ENCODE measurements around the gene SMARCB1.

SMARCB1 gene

DNA sequence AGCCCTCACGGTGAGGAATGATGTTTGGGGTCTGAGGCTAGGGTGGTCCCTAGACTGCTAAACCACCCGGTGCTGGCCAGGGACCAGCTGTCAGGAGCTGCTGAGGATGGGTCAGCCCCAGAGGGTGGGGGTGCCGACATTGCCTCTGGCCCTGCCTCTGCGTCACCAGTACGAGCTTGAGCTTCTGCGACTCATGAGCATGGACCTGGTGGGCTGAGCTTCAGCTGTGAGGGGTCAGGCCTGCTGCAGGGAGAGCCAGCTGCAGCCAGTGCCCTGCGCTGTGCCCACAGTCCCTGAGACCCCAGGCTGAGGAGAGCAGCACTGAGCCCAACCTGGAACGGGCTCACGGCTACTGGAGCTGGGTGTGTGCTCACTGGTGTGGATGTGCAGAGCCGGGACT, 45.0 kb downstream of the SMARCB1 start:
- no peak for DNase-seq (ENCODE audit: low read depth)

DNA sequence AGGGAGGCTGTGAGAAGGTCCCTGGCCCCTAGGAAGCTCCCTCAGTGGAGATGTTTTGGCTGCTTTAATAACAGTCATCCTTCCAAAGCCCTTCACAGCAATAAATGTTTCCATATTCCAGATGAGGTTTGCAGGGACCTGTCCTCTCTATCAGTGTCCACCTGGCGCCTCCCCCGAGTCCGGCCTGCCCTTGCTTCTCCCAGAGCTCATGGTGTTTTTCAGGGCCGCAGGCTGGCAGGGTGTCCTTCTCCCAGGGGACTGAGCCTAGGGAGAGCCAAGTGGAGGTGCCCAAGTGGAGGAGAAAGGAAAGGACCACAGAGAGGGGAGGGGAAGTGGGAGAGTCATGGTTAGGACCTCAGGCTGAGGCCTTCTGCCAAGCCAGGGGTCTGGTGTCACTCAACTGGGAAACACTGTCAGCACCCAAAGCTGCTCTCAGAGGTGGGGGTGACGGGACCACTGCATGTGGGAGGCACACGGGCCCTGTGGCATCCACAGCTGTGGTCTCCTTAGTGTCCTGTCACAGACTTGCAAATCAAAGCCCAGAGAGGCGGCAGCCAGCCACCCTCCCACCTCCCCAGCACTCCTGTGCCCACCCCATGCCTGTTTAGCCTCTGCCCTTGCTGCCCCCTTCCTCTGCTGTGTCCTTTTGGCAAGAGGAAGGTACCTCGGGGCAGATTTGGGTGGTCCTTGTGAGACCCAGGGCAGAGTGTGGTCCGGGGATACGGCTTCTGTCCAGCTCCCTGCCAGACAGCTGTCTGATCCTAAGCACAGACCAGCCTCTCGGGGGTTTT, 45.7 kb downstream of the SMARCB1 start:
- DNase-seq (ENCODE audit: low read depth): no peak

DNA sequence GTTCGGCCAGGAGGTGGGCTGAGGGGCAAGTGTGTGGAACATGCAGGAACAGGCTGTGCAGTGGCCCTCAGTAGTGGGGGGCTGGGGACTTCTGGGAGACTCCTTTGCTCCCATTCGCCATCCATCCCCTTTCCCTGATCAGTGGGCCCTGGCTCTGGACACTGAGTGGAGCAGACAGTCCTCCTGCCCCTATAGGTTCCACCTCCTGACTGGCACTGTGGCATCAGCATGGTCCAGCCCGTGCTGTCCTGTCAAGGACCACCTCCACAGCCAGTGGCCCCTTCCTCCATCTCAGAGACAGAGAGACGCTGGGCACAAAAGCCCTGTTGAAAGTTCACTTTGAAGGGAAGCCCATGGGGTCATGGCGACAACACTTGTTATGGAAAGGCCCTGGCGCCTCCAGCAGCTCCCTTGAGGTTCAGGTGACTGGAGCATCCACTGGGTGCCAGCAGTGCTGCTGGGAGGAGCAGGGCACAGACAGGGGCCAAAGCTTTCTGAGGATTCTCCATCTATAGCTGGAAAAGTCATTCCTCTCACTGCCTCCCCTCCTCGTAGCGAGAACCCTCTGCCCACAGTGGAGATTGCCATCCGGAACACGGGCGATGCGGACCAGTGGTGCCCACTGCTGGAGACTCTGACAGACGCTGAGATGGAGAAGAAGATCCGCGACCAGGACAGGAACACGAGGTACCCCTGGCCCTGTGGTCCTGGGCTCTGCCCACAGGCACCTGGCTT, 46.4 kb downstream of the SMARCB1 start:
- DNase-seq (ENCODE audit: low read depth): no peak

DNA sequence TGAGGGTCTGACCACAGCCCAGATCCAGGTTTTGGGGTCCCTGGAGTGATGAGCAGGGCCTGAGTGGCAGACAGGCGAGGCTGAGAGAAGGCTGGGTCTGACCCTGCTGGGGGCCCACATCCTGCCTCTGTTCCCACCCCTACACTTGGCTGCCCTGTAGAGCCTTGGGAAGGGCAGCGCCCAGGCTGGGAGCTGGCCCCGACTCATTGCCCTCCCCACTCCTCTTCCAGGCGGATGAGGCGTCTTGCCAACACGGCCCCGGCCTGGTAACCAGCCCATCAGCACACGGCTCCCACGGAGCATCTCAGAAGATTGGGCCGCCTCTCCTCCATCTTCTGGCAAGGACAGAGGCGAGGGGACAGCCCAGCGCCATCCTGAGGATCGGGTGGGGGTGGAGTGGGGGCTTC, 47.1 kb downstream of the SMARCB1 start:
- no peak for DNase-seq (ENCODE audit: low read depth)

DNA sequence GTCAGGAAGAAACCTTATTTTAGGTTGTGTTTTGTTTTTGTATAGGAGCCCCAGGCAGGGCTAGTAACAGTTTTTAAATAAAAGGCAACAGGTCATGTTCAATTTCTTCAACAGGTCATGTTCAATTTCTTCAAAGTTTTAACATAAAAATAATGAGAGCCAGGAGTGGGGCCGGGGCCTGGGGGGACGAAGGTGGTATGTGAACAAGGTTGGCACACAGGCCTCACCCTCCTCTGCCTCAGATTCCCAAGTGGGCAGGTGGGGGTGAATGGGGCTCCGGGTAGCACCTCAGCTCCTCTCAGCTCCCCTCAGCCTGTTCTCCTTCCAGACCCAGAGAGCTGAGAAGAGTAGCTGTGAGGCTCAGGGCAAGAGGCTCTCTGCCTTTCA, 47.6 kb downstream of the SMARCB1 start:
- DNase-seq (ENCODE audit: low read depth): no peak

DNA sequence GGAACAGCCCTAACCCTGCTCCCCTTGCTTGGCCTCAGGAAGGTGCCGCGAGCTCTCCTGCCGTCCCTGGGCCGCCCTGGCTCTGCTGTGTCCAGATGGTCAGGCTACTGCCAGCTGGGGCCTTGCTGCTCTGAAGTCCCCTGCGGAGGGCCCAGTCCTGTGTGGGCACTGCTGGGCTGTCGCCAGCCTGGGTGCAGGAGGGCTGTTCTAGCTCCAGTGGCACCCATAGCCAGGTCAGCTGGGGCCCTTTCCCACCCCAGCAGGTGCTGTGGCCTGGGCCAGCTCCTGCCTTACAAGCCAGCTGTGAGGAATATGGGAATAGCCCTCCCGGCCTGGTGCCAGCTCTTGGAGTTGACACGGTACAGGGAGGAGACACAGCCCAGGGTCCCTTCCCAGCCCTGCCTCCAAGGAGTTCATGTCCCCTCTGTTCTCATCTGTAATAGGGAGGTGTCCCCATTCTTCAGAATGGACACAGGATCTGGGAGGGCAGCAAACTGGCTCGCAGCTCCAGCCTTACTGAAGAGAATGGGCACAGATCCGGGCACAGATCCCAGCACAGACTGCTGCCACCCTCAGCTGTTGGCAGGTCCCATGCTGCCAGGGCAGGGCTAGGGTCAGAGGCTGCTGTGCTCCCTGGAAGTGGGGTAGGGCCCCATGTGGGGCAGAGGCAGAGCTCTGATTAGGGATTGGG, 48.2 kb downstream of the SMARCB1 start:
- DNase-seq (ENCODE audit: low read depth): no peak

DNA sequence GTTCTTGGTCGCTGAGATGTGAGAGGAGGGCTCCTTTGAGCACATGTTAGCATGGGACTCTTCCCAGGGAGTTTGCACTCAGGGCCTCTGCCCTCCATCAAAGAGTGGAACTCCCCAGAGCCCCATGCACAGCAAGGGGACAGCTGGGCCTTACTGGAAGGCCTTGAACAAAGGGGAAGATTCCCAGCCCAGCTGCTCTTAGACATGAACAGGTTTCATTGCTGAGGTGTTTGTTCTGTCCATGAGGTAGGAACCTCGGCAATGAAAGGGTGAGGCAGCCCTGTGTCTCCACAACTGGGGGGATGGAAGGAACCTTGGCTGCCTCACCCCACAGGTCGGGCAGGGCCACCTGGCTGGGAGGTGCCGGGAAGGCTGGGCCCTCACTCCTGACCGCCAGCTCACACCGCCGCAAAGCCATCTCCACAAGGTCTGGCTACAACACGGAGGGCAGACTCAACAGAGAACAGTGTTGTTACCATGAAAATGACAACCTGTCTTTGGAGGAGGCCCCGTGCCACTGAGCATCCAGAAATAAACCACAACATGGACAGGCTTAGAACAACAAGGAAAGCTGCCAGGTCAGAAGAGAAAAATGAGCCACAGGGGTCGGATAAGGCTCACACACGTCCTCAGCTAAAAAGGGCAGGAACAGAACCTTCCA, 48.8 kb downstream of the SMARCB1 start:
- DNase-seq (ENCODE audit: low read depth): no peak

DNA sequence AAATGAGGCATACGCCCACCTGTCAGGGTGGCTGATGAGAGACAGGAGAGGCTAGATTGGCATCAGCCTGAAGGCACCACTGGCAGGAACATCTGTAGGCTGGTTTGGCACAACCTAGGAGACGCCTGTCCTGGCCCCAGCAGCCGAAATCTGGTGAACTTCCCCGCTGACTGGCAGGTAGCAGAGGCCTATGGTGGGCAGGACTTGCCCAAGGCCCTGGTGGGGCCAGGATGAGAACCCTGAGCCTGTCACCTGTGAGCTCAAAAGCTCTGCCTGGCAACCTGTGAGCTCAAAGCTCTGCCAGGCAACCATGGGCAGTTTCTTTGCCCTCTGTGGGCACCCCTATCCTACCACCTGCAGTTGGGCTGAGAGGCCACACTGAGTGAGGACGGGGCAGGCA, 49.5 kb downstream of the SMARCB1 start:
- no peak for DNase-seq (ENCODE audit: low read depth)

DNA sequence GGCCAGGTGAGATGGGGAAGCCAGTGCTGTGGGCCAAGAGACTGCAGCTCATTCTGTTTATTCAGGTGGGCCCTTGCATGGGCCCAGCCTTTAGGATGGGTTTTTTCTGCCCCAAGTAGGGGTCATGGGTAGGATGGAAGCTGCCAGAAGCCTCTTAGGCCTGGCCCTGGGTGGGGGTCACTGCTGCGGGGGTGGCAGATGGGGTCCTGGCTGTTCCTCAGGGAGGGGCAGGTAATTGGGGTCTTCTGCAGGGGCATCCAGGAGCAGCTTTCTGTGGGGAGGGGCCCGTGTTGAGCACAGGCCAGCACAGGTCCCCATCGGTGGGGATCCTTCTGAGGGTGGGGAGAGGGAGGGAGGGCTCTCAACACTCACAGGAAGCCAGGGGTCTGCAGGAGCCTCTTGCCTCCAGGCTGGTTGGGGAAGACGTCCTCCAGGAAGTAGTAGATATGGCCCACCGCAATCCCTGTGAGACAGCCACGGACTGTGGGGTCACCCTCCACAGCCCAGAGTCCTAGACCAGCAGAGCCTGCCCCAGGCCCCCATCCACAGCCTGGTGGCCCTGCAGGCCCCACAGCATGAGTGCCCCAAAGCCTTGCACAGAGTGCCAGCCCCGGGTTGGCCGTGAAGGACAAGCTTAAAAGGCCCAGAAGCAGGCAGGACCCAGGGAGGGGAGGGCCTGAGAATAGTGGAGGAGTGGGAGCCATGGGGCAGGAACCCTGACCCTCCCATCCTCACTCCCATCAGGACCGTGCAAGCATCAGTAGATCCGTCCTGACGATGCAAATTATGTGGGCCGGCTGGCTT, 50.1 kb downstream of the SMARCB1 start:
- no peak for DNase-seq (ENCODE audit: low read depth)

DNA sequence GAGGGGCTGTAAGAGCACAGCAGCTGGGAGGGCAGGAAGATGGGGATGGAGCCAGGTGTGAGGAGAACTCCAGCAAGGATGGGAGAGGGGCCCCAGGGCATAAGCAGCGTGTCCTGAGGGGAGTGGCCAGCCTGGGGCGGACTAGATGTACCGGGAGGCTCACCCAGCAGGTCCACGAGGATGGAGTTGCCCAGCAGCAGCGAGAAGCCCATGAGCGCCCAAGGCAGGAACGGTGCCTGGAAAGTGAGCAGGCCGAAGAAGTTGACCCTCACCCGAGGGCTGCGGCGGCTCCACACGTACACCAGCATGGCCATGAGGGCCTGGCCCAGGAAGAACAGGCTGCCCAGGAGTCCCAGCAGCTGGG, 50.7 kb downstream of the SMARCB1 start:
- DNase-seq (ENCODE audit: low read depth): no peak

DNA sequence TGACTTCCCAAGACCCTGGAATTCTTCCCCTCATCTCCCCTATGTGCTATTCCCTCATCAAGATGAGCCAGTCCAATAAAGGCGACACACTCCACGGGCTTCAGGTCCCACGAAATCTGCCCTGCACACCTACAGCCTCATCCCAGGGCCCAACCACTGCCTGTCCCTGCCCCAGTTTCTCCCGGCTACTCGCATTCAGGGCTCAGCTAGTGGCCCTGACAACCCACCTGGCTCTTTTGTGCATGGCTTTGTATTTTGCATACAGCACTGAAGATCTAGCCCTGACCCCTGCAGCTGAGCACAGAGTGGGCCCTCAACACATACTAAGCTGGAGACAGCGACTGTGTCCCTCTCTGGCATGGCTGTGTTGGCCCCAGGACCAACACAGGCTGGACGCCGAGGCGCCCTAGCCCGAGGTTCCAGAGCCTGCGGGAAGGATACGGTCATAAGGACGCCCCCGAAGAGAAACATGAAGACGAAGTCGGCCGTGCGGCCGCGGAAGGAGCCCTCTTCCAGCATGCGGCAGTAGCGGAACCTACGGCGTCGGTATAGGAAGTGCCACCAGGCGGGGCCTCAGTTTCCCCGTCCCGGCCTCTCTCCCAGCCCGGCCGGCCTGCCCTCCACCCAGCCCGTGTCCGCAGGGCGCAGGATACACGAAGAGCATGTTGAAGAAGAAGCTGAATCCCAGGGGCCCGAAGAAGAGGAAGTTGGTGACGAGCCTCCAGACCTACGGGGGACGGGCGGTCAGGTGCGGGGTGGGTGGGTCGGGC, 51.3 kb downstream of the SMARCB1 start:
- peak; percentile 7 for DNase-seq (ENCODE audit: low read depth)

DNA sequence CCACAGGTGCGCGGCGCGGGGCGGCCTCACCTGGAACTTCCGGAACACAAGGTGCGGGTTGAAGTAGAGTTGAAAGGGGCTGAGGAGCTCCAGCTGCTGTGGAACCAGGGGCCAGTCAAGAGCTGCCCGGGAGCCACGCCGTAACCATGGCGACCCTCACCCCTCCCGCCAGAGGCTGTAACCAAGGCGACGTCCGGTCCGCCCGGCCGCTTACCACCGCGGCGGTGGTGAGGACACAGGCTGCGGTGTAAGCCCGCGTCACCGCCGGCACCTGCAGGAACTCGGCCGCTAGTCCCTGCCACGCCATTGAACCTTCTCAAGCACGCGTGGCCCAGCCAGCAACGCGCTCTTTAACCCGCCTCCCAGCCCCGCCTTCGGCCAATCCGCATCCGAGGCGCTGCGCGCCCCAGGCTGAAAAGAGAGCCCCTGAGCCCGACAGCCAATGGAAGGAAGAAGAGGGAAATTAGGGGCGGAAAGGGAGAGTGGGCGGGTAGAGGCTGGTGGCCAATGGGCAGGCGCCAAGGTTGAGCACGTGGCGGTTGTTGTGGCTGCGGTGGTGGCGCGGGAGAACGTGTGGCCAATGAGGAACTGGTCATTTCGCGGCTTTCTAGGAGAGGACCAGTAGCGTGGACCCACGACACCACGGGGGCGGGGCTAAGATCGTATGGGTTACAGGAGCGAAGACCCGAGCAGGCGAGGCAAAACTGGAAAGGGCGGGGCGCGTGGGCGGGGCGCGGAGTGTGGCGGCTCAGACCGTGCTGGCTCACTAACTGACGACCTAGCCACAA, 52.1 kb downstream of the SMARCB1 start, which contains the start of gene DERL3:
Gene DERL3 (minus strand): TSS at position 326 of the 788 bp plus-strand sequence. CDS start 19 bp downstream, at position 307.
- DNase-seq (ENCODE audit: low read depth): peak; percentile 93

DNA sequence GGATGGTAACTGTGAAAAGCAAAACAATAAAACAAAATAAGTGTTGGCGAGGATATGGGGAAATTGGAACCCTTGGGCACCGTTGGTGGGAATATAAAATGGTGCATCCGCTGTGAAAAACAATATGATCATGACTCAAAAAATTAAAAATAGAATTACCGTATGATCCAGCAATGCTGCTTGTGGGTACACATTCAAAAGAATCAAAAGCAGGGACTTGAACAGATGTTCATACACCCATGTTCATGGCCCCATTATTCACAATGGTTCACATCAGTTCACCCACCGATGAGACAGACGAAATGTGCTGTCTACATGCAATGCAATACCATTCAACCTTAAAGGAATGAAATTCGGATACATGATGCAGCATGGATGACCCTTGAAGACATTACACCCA, 53.3 kb downstream of the SMARCB1 start:
- no peak for DNase-seq (ENCODE audit: low read depth)

DNA sequence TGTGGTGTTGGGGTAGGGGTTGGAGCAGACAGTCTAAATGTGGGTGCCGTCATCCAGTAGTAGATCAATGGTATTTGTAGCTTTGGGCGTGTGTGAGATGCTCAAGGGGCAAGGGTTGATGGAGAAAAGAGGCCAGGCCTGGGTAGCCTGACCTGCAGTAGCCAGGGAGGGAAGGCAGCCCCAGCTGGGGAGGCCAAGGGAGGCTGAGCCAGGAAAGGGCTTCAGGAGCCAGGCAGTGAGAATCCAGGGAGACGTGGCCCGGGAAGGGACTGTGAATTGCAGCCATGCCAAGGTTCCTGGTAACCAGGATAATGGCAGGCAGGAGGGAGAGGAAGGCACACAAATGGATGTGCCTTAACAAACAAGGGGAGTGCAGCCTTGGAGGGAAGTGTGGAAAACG, 54.5 kb downstream of the SMARCB1 start:
- no peak for DNase-seq (ENCODE audit: low read depth)

DNA sequence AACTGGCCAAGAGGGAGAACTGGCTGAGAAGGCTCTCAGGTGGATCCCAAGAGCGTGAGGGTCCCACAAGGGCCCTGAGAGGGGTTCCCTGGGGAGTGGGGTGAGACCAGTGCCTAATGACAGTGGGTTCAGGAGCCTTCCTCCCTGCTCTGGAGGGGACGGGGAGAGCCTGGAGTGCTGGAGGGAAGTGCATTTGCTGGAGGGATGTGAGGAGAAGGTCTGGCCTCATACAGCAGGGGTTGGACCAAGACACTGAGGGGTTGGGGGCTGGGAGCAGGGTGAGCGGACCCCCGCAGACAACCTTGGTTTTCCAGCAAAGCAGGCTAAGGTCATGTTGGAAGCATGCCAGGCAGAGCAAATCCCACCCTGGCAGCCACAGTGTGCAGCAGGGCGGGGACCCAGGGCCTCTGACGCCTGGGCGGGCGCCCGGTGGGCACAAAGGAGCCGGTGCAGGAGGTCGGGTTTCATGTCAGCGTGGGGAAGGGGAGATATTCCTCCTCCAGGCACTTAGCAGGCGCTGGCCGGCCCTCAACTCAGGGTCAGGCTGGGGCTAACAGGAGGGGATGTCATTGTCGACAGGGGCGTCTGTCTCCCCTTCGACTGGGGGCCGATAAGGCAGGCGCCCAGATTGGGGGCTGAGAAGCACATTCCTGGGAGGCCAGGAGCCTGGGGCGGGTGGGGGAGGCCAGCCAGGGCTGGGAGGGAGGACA, 55.1 kb downstream of the SMARCB1 start:
- no peak for DNase-seq (ENCODE audit: low read depth)

DNA sequence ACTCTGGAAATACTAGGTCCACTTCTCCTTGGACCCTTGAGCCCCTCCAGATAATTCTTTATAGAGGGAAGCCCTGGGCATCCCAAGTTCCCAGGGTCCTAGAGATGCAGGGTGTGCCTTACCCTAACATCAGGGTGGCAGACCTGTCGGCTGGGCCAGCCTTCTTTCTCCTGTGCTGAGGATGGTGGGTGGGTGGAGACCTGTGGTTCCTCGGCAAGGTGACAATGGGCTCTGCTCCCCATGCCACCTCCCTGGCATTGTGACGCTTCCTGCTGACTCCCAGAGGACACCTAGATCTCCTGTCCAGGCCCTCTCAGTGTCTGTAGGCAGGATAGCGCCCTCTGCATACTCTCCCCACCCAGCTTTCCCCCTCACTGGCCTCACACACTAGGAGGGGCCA, 55.8 kb downstream of the SMARCB1 start:
- no peak for DNase-seq (ENCODE audit: low read depth)

DNA sequence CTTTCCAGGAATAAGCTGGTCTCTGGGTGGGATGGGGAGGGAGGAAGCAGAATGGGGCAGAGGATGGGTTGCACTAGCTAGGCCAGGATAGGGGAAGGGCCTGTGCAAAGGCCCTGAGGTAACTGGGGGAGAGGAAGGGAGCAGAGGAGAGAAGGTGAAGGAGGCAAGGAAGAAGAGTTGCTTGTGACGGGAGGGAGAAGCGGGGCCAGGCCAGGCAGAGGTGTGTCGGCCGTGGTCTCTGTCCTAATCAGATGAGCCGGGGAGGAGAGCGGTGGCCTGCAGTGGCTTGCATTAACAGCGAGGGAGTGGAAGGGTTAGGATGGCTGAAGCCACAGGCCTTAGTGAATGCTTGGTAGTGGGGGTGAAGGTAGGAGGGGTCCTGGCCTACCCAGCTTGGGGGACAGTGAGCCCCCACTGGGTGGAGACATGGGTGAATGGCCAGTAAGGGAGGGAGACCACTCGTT, 58.0 kb downstream of the SMARCB1 start:
- DNase-seq (ENCODE audit: low read depth): no peak

DNA sequence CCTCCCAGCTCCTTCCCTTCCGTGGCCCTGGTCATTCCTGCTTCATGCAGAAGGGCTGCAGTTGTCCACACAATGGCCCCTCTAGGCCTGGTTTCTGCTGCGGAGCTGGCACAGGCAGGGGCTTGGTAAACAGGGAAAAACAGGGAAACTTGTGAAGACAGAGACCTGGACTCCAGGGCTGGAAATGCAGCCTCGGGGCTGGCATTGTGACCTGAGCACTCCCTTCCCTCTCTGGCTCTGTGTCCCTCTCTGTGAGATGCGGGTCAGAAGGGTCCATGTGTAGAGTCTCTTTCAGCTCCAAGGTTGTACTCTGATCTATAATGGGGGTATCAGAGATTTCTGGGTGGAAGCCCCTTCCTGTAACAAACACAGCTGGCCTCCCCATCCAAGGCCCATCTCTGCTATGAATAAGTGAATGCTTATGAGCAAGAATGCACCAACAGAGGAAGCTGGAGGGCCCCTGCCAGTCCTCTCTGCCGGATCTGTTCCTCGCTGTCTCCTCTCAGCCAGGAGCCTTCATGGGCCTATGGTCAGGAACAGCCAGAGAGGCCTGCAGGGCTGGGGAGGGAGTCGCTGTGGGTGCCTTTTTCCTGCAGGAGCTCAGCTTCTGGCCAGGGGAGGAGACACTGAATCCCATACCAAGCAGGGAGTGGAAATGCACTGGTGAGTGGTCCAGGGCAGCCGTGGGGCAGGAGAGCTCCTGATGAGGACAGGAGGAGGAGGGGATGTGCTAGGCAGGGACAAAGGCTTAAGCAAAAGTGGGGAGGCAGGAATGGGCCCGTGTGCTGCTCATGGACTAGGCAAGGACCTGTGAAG, 58.7 kb downstream of the SMARCB1 start:
- no peak for DNase-seq (ENCODE audit: low read depth)
